T1000 (cell line): Measurements from ENCODE around the gene TMEM154.
"Not testable (repeated sequence)": the region's sequence is repeated elsewhere in the genome, so short reads cannot be mapped to it uniquely, and the experiment has no call there.

Experiments used
- DNase-seq: peaks from one replicate; lab custom pipeline; 2025; ENCODE audit warnings: mixed read lengths; lab: John Stamatoyannopoulos, UW

TMEM154 gene

DNA sequence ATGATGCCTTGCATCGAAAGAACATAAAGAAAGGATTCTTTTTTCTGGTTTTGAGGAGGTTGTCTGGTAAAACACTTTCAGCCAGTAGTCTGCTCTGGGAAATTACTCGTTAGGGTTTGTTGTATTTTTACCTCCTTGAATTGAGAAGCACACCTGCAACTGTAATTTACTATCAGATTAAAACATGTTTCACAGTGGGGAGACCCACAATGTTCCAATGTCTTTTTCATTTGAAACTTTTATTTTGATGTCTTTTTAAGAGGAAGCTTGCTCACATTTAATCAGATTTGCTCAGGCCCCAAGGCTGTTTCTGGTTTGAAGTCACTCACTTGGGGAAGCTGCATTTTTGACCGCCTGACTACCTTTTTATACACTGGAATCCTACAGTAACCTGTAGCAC, 12.0 kb downstream of the TMEM154 start:
- DNase-seq, result no peak

GRCh38 chr4:152666946-152667345, 12.9 kb downstream of the TMEM154 start:
- no peak for DNase-seq

- no peak for DNase-seq
Observed at GRCh38 chr4:152665691-152666395, 14.0 kb downstream of the TMEM154 start.

GRCh38 chr4:152664067-152664378, 15.8 kb downstream of the TMEM154 start:
- not testable (repeated sequence) for DNase-seq

DNA sequence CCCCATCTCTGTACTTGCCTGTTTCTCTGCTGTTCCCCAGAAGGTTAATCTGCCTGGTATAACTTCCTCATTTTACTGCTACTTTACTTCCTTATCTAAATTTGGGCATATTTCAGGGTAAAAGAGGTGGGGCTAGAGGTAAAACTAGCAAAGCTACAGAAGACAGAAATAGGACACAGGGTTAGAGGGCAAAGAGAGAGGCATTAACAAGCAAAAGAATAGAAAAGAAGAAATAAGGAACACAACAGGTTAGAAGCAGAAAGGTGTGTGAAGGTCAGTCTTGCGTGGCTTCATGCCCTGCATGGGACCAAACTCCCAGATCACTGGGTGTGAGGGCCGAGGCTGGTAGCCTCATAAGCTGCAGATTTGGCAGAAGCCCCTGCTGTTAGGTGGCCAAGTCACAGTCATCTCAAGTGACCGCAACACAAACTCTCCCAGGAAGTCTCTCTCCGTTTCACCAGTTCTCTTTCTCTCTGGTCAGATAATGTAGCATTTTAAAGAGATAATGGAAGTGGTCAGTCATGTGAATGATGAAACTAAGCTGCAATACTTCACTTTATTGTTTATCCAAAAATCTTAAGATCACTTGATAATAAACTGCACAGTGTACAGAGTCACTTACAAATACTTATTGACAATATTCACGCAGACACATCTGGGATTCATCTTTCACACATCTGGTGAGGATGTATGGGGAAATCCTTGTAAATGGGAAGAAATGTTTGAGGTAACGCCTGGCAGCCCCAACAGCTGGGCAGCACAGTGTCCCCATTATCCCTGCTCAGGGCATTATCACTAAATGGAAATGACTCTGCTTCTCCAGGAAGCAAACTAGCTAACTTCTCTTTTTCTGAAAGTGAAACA, 16.4 kb downstream of the TMEM154 start:
- no peak for DNase-seq

DNA sequence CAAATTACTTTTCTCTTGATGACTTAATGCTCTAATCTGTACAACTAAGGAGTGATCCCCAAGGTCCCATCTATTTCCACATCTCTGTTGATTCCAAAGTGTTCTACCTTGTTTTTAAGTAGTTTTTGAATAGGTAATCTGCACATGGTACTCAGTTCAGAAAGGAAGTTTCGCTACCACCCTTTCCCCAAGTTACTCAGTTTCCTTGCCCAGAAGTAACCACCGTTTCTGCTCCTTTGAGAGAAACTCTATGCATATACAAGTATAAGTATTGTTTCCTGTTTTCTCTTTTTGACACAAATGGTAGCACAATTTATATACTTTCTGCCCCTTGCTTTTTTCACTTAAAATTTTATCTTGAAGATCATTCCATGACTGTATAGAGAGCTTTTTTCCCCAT, 18.1 kb downstream of the TMEM154 start:
- no peak for DNase-seq

- DNase-seq, result no peak
Observed at GRCh38 chr4:152660526-152660925, 19.3 kb downstream of the TMEM154 start.

GRCh38 chr4:152659806-152660205, 20.0 kb downstream of the TMEM154 start:
- DNase-seq, result no peak

GRCh38 chr4:152657657-152658056, 22.1 kb downstream of the TMEM154 start:
- DNase-seq, result no peak

- no peak for DNase-seq
Observed at GRCh38 chr4:152655272-152656129, 24.3 kb downstream of the TMEM154 start.

DNA sequence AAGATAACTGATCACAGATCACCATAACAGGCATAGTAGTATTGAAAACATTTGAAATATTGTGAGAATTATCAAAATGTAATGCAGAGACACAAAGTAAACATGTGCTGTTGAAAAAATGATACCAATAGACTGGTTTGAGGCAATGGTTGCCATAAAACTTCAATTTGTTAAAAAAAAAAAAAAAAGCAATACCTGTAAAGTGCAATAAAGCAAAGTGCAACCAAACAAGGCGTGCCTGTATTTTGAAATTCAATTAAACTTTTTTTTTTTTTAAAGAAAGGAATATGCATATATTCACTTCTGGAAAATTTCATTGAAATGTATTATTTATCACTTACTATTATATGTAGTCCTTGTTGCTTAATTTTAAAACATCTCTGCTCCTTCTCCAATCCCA, 27.7 kb downstream of the TMEM154 start:
- DNase-seq, result no peak

GRCh38 chr4:152651473-152652060, 28.2 kb downstream of the TMEM154 start:
- no peak for DNase-seq

GRCh38 chr4:152646221-152646620, 33.6 kb downstream of the TMEM154 start:
- DNase-seq, result no peak

DNA sequence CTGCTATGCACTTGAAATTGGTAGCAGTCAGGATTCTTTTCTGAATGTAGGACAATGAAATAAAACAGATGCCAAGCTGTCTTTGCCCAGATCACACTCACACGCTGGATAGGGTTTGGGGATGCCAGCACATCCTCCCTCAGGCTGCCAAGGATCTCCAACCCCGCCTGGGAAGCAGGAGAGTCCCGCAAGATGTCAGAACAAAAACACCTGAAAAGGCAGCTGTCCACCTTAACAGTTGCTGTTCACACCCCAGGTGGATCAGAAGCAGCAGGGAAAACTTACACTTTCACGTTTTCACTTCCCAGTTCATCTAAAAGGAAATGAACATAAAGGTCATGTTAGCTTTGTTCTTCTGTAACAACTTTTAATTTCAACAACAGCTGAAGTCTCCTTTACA, 35.7 kb downstream of the TMEM154 start:
- no peak for DNase-seq

DNA sequence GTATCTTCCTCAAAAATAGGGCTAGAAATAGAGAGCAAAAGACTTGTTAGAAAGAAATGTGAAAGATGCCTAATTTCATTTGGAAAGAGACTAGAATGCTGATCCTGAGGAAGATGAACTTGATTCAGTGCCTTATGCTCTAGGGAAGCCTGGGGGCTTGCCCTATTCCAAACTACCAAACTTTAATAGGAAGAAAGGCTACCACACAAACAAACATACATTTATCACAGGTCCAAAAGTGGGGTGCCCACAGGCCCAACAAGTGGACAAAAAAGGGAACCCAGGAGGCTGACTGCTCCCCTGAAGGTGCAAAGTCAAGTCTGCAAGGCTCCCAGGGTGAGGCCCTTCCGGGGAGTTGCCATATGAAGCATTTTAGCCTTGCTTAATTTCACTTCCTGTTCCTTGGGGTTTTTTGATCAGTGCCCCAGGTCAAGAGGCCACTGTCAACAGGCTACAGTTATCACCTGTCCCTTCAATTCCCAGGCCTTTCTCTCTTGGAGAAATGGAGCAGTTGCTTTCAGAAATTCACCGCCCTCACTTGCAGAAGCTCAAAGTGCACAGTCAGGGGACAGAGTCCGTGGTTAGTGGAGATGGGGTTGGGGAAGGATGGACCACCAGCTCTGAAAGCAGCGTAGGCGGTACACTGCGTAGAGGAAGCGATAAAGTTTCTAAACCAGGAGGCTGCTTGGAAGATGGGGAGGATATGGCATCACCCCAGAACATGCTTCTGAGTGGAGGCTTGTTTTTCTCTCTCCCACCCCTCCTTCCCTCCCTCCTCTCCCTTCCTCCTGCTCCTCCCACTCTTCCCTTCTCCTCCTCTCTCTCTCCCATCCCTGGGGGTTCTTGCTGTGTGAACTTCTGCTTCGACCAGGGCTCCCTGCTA, 36.4 kb downstream of the TMEM154 start:
- DNase-seq, result no peak

DNA sequence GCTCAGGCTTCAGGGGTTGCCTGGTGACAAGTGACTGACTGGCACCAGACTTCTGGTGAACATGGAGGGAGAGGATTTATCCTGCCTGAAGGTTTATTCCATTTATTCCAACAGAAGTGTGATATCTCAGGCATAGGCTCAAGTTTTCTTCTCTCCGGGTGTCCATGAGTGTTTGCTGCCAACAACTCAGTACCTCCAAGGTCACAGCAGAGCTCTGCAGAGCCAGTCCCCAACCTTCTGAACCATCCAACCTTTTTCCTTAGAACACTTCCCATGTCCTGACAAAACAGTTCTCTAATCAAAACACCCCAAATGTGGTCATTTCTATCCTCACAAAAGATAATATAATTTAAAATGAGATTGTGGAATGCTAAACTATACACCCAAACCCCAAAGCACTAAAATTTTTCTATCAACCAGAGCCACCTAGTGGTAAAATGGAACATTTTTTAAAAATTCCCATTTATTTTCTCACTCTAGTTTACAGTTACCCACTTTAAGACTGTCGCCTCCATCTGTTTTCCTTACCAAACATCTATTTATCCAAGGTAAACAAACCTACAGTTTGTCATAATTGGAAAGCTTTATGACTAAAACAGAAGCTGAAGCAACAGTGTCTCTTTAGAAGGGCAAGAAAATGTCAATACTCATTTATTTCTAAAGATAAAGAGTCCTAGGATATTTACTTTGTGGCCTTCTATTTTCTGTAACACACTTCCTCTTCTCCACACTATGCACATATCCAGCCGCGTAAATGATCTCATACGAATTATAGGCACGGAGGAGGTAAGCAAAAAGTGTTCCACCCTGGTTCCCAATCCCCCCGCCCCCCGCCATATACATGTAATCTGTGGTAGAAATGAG, 39.5 kb downstream of the TMEM154 start:
- DNase-seq, result no peak

- no peak for DNase-seq
Observed at GRCh38 chr4:152635851-152636250, 43.9 kb downstream of the TMEM154 start.

- DNase-seq, result no peak
Observed at GRCh38 chr4:152634110-152634760, 45.6 kb downstream of the TMEM154 start.

DNA sequence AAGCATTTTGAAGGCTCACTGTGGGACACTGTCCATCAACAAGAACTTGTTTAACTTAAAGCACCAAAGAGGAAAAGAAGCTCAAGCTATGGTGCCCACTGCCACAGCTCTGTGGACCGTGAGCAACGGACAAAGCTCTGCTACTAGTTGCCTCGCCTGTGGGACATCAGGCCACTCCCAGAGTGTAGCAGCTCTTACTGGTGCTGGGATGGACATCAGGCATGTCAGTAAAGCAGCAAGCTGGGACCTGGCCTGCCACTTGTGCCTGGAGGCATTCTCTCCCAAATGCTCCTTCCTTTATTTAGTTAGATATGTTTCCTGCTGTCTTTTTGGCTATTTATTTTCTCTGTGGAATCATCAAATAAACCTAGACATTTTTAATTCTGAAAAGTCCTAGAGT, 46.7 kb downstream of the TMEM154 start:
- no peak for DNase-seq

DNA sequence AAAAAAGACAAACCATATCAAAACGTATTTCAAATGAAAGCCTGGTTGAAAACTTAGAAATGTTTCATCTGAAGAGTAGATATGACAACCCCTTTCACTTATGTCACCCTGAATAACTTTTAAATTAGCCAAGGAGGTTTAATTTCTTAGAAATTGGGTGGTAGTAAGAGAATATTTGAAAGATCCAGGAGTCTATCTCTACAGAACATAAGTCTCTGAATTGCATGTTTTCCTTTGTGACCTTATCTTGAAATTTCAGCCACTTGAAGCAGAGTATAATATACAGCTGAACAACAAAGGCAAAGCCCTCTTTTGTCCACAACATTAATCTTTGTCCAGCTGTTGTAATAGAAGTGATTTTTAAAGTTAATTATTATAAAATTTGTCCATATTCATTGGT, 49.5 kb downstream of the TMEM154 start:
- DNase-seq, result no peak
